Measurements from ENCODE around the gene DCK. TPM values are rescaled to one million over a fixed set of nuclear protein-coding genes. Genes with fewer than 3 reads are reported as not detected.

DCK gene
- total and polyA plus RNA-seq, 9 donors, result 12.9 to 26.6 (median 20.6) TPM

GRCh38 chr4:71070015-71070414 is 76.6 kb downstream of the DCK start:
- Histone ChIP-seq H3K27ac (ENCODE audit: low read length) (no peak overlapping the region), H3K9me3 (replicated peaks; ENCODE audit: control insufficient read depth, low read depth, low read length) (no peaks in the 10 kb centered on the region), H3K4me1 (ENCODE audit: control insufficient read depth, insufficient read depth, low read length) (peaks cover 5% of the 10 kb centered on the region), H3K4me3 (ENCODE audit: low read length) (no peak overlapping the region), H3K36me3 (ENCODE audit: control insufficient read depth, insufficient read depth, low read length) (no peaks in the 10 kb centered on the region), H3K27me3 (ENCODE audit: control insufficient read depth, insufficient read depth, low read length) (no peaks in the 10 kb centered on the region)
- WGBS (ENCODE audit: insufficient coverage), result no CpG with 5 or more reads among the region's 1 CpG
- DNase-seq, result no peak

GRCh38 chr4:71074452-71075299 is 81.2 kb downstream of the DCK start:
- peak; percentile 39 for DNase-seq
- 36% methylated on average over 6 of the region's 10 CpGs for WGBS (ENCODE audit: insufficient coverage)
- Histone ChIP-seq H3K27me3 (ENCODE audit: control insufficient read depth, insufficient read depth, low read length) (no peaks in the 10 kb centered on the region), H3K27ac (ENCODE audit: low read length) (peak overlapping the region; percentile 51), H3K9me3 (replicated peaks; ENCODE audit: control insufficient read depth, low read depth, low read length) (no peaks in the 10 kb centered on the region), H3K4me1 (ENCODE audit: control insufficient read depth, insufficient read depth, low read length) (peaks cover 5% of the 10 kb centered on the region), H3K36me3 (ENCODE audit: control insufficient read depth, insufficient read depth, low read length) (no peaks in the 10 kb centered on the region), H3K4me3 (ENCODE audit: low read length) (no peak overlapping the region)

Other genes with a start within 250 kb of the DCK start
- gene GRSF1, start 153.8 kb upstream of the DCK start, total RNA-seq, result 115 TPM
- 100 to 1,000 TPM; 127 to 198 (median 149) TPM for gene GRSF1, start 153.8 kb upstream of the DCK start, polyA plus RNA-seq (ENCODE audit: insufficient read depth in 1 of 8, insufficient read length in 8 of 8, low replicate concordance in 1 of 8)
- gene MOB1B, start 91.3 kb upstream of the DCK start, total RNA-seq, result 19.6 TPM
- 10 to 100 TPM; 18.1 to 47.5 (median 27.1) TPM for gene MOB1B, start 91.3 kb upstream of the DCK start, polyA plus RNA-seq (ENCODE audit: insufficient read depth in 1 of 8, insufficient read length in 8 of 8, low replicate concordance in 1 of 8)

All from muscle of leg (tissue), 11 donors.